HepG2 (cell line): ENCODE results near the gene RGR. TPM values are rescaled to one million over a fixed set of nuclear protein-coding genes. Genes with fewer than 3 reads are reported as not detected.

Experiments used
- HNF4A ChIP-seq: sonication (generic); formaldehyde crosslinking; IDR thresholded peaks from 2 replicates; pipeline ENCODE4 v1.4.0; 2020; ENCODE audit warnings: missing genetic modification reagents
- HNF4G ChIP-seq, 2 experiments: sonication (generic) in 1 of 2; formaldehyde crosslinking in 1 of 2; IDR thresholded peaks; 2 replicates each; pipeline versions ENCODE4 v1.4.0 to v1.6.1; 2011 to 2020; ENCODE audit warnings: borderline replicate concordance in 2 of 2, low read depth in 2 of 2, mild to moderate bottlenecking in 2 of 2, low read length in 1 of 2, missing genetic modification reagents in 1 of 2, moderate library complexity in 1 of 2
- NFKB2 ChIP-seq: sonication (generic); formaldehyde crosslinking; IDR thresholded peaks from 2 replicates; pipeline ENCODE4 v1.4.0; 2020; ENCODE audit warnings: missing genetic modification reagents, borderline replicate concordance
- NFRKB ChIP-seq: fragments of 450-650 bp; IDR thresholded peaks from 2 replicates; pipeline ENCODE4 v1.6.1; 2017
- RFXAP ChIP-seq: sonication (generic); formaldehyde crosslinking; IDR thresholded peaks from 2 replicates; pipeline ENCODE4 v1.4.0; 2020; ENCODE audit warnings: missing genetic modification reagents, borderline replicate concordance
- SIN3B ChIP-seq: fragments of 150-350 bp; IDR thresholded peaks from 2 replicates; pipeline ENCODE4 v1.6.1; 2014; ENCODE audit warnings: low read length
- ZBTB42 ChIP-seq: sonication (generic); formaldehyde crosslinking; IDR thresholded peaks from 2 replicates; pipeline ENCODE4 v1.5.0; 2020; ENCODE audit warnings: mild to moderate bottlenecking, missing genetic modification reagents
- ZNF329 ChIP-seq: sonication (generic); formaldehyde crosslinking; IDR thresholded peaks from 2 replicates; pipeline ENCODE4 v1.9.0; 2021; ENCODE audit warnings: low read depth, mild to moderate bottlenecking, missing genetic modification reagents
- polyA plus RNA-seq, 8 experiments: library from polyadenylated mRNA; depleted of rRNA in 3 of 8; stranded (reverse) in 7 of 8; unstranded in 1 of 8; fragments of >200 nt; fragmentation: Illumina TruSeq in 4 of 8; extraction: Trizol in 4 of 8; gene quantifications; 2 replicates each; pipeline versions ENCODE4 v1.2.1 to v1.2.3, GENCODE V29; 2011 to 2016; ENCODE audit warnings: low read depth in 4 of 8, missing spikeins in 1 of 8, mixed read lengths in 1 of 8; ENCODE audit not compliant: insufficient read depth in 1 of 8
- total RNA-seq, 5 experiments: library from RNA; depleted of rRNA; stranded (reverse); fragments of >200 nt; fragmentation: Illumina TruSeq; extraction: Trizol; gene quantifications; 2 replicates each; pipeline ENCODE4 v1.2.3, GENCODE V29; 2016; ENCODE audit warnings: low read depth in 1 of 5
- TF ChIP-seq, protein P1 (sequence below): IDR thresholded peaks from 2 replicates; pipeline ENCODE4 v1.6.1; 2016; ENCODE audit warnings: low read depth, missing genetic modification reagents, missing compliant biosample characterization
- TF ChIP-seq, protein P2 (sequence below): sonication (generic); formaldehyde crosslinking; IDR thresholded peaks from 2 replicates; pipeline ENCODE4 v1.4.0; 2020; ENCODE audit warnings: missing genetic modification reagents, borderline replicate concordance
- TF ChIP-seq, protein P3 (sequence below): sonication (generic); IDR thresholded peaks from 2 replicates; pipeline ENCODE4 v1.6.1; 2016; ENCODE audit warnings: low read depth, borderline replicate concordance
- TF ChIP-seq, protein P4 (sequence below), 2 experiments: sonication (generic) in 1 of 2; formaldehyde crosslinking in 1 of 2; IDR thresholded peaks; 2 replicates each; pipeline versions ENCODE4 v1.6.1 to v1.9.0; 2014 to 2022; ENCODE audit warnings: antibody characterized with exemption in 1 of 2, borderline replicate concordance in 1 of 2, inconsistent platforms in 1 of 2, low read depth in 1 of 2, missing genetic modification reagents in 1 of 2

RGR gene
- total and polyA plus RNA-seq, 2 of the 13 experiments (the other 11 are each of a cell fraction or from before 2014, with no cell fraction given): 0.69 to 0.71 TPM

DNA sequence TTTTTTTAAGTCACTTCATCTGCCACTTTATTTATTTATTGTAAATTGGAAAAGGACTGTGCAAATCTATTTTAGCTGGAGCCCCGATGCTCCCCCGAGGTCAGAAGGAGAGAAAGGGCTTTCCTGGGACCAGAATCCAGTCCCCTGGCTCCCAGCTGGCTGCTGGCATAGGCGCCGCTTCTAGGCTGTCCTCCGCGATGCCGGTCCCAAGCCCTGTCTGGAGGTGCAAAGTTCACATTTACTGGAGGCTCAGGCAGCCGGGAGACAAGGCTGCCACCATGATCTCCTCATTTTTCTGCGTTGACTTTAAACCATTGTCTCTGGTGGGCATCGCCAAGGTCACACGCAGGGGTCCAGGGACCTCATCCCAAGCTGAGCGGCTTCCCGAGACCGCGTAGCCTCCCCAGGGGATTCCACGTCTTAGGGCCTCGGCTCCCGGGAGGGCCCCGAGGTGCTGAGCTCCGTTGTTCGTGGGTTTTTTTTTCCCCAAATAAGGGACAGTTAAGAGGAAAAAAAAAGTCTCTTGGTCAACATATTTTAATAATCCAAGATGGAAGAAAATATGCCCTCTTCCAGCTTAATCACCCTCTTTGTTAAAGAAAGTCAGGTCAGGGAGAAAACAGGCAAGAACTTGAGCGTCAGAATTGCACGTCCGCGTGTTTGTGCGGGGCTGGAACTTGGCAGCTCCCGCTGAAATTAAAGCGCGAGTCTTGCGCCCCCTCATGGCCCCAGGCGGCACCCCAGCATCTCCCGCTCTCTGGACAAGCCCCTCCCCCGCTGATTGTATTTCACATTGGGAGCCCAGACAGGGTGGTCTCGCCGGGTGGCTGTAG is 11.9 kb downstream of the RGR start (continued):
- TF ChIP-seq, protein P1, sequence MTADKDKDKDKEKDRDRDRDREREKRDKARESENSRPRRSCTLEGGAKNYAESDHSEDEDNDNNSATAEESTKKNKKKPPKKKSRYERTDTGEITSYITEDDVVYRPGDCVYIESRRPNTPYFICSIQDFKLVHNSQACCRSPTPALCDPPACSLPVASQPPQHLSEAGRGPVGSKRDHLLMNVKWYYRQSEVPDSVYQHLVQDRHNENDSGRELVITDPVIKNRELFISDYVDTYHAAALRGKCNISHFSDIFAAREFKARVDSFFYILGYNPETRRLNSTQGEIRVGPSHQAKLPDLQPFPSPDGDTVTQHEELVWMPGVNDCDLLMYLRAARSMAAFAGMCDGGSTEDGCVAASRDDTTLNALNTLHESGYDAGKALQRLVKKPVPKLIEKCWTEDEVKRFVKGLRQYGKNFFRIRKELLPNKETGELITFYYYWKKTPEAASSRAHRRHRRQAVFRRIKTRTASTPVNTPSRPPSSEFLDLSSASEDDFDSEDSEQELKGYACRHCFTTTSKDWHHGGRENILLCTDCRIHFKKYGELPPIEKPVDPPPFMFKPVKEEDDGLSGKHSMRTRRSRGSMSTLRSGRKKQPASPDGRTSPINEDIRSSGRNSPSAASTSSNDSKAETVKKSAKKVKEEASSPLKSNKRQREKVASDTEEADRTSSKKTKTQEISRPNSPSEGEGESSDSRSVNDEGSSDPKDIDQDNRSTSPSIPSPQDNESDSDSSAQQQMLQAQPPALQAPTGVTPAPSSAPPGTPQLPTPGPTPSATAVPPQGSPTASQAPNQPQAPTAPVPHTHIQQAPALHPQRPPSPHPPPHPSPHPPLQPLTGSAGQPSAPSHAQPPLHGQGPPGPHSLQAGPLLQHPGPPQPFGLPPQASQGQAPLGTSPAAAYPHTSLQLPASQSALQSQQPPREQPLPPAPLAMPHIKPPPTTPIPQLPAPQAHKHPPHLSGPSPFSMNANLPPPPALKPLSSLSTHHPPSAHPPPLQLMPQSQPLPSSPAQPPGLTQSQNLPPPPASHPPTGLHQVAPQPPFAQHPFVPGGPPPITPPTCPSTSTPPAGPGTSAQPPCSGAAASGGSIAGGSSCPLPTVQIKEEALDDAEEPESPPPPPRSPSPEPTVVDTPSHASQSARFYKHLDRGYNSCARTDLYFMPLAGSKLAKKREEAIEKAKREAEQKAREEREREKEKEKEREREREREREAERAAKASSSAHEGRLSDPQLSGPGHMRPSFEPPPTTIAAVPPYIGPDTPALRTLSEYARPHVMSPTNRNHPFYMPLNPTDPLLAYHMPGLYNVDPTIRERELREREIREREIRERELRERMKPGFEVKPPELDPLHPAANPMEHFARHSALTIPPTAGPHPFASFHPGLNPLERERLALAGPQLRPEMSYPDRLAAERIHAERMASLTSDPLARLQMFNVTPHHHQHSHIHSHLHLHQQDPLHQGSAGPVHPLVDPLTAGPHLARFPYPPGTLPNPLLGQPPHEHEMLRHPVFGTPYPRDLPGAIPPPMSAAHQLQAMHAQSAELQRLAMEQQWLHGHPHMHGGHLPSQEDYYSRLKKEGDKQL (CRISPR knock-in tag): no peak
- TF ChIP-seq, protein P2, sequence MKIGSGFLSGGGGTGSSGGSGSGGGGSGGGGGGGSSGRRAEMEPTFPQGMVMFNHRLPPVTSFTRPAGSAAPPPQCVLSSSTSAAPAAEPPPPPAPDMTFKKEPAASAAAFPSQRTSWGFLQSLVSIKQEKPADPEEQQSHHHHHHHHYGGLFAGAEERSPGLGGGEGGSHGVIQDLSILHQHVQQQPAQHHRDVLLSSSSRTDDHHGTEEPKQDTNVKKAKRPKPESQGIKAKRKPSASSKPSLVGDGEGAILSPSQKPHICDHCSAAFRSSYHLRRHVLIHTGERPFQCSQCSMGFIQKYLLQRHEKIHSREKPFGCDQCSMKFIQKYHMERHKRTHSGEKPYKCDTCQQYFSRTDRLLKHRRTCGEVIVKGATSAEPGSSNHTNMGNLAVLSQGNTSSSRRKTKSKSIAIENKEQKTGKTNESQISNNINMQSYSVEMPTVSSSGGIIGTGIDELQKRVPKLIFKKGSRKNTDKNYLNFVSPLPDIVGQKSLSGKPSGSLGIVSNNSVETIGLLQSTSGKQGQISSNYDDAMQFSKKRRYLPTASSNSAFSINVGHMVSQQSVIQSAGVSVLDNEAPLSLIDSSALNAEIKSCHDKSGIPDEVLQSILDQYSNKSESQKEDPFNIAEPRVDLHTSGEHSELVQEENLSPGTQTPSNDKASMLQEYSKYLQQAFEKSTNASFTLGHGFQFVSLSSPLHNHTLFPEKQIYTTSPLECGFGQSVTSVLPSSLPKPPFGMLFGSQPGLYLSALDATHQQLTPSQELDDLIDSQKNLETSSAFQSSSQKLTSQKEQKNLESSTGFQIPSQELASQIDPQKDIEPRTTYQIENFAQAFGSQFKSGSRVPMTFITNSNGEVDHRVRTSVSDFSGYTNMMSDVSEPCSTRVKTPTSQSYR: peak; percentile 83
- TF ChIP-seq ZBTB42 (CRISPR knock-in tag) (no peak), ZNF329 (CRISPR knock-in tag) (no peak), SIN3B (no peak), RFXAP (CRISPR knock-in tag) (no peak), NFRKB (no peak), HNF4G (IDR thresholded peaks at IDR 0.05; ENCODE audit: borderline replicate concordance, low read depth, low read length) (0 out of 2 replicates have a peak, but pooled peaks have one; percentile 28), HNF4G (CRISPR knock-in tag; IDR thresholded peaks at IDR 0.05; ENCODE audit: borderline replicate concordance, low read depth) (no peak), NFKB2 (CRISPR knock-in tag) (no peak), HNF4A (CRISPR knock-in tag) (peak; percentile 79)
- TF ChIP-seq, protein P3, sequence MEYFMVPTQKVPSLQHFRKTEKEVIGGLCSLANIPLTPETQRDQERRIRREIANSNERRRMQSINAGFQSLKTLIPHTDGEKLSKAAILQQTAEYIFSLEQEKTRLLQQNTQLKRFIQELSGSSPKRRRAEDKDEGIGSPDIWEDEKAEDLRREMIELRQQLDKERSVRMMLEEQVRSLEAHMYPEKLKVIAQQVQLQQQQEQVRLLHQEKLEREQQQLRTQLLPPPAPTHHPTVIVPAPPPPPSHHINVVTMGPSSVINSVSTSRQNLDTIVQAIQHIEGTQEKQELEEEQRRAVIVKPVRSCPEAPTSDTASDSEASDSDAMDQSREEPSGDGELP: peak; percentile 30; the same call in 1 of the 2 replicates
- TF ChIP-seq, protein P4, sequence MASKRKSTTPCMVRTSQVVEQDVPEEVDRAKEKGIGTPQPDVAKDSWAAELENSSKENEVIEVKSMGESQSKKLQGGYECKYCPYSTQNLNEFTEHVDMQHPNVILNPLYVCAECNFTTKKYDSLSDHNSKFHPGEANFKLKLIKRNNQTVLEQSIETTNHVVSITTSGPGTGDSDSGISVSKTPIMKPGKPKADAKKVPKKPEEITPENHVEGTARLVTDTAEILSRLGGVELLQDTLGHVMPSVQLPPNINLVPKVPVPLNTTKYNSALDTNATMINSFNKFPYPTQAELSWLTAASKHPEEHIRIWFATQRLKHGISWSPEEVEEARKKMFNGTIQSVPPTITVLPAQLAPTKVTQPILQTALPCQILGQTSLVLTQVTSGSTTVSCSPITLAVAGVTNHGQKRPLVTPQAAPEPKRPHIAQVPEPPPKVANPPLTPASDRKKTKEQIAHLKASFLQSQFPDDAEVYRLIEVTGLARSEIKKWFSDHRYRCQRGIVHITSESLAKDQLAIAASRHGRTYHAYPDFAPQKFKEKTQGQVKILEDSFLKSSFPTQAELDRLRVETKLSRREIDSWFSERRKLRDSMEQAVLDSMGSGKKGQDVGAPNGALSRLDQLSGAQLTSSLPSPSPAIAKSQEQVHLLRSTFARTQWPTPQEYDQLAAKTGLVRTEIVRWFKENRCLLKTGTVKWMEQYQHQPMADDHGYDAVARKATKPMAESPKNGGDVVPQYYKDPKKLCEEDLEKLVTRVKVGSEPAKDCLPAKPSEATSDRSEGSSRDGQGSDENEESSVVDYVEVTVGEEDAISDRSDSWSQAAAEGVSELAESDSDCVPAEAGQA (IDR thresholded peaks at IDR 0.05; ENCODE audit: low read depth): no peak
- TF ChIP-seq, protein P4 (CRISPR knock-in tag; IDR thresholded peaks at IDR 0.05; ENCODE audit: borderline replicate concordance): no peak
